K562 (cell line): ENCODE measurements around the gene RARA. TPM values are rescaled to one million over a fixed set of nuclear protein-coding genes. Genes with fewer than 3 reads are reported as not detected.

Experiments
- CBX3 ChIP-seq, 2 experiments: IDR thresholded peaks; 1 replicate in 1 of 2; 2 replicates in 1 of 2; pipeline ENCODE4 v1.6.1; 2012; ENCODE audit warnings: inconsistent platforms in 2 of 2, low read length in 2 of 2, borderline replicate concordance in 1 of 2, control low read depth in 1 of 2
- ETV1 ChIP-seq: fragments of 450-650 bp; conservative IDR thresholded peaks from 2 replicates; pipeline ENCODE4 v1.6.1; 2016; ENCODE audit warnings: missing genetic modification characterization, control low read depth, low read depth, missing compliant biosample characterization
- ETV5 ChIP-seq: sonication (generic); formaldehyde crosslinking; IDR thresholded peaks from 2 replicates; pipeline ENCODE4 v1.4.0; 2020; ENCODE audit warnings: low read depth, mild to moderate bottlenecking, missing genetic modification reagents
- HLTF ChIP-seq: fragments of 450-650 bp; IDR thresholded peaks from 2 replicates; pipeline ENCODE4 v1.6.1; 2016
- HMBOX1 ChIP-seq: sonication (generic); IDR thresholded peaks from 2 replicates; pipeline ENCODE4 v1.6.1; 2016
- NFYB ChIP-seq: IDR thresholded peaks from 2 replicates; pipeline ENCODE4 v1.6.1; 2011; ENCODE audit warnings: mild to moderate bottlenecking, moderate library complexity; ENCODE audit not compliant: insufficient read length; ENCODE audit errors: extremely low read depth
- PPARD ChIP-seq: fragments of 250-450 bp; sonication (Bioruptor Pico); IDR thresholded peaks from 2 replicates; pipeline ENCODE4 v1.8.0; 2022; ENCODE audit warnings: inconsistent platforms, mild to moderate bottlenecking, moderate library complexity
- RCOR1 ChIP-seq, 2 experiments: IDR thresholded peaks; 2 replicates each; pipeline ENCODE4 v1.6.1; 2012; ENCODE audit warnings: low read depth in 2 of 2, low read length in 2 of 2, borderline replicate concordance in 1 of 2, improper control_type of control experiment in 1 of 2
- RFX7 ChIP-seq: fragments of 250-450 bp; sonication (Bioruptor Pico); IDR thresholded peaks from 2 replicates; pipeline ENCODE4 v1.5.1; 2021; ENCODE audit warnings: mild to moderate bottlenecking
- STAT5A ChIP-seq: IDR thresholded peaks from 2 replicates; pipeline ENCODE4 v1.6.1; 2012; ENCODE audit warnings: low read length, inconsistent platforms, borderline replicate concordance
- TAF7 ChIP-seq: fragments of 450-650 bp; IDR thresholded peaks from 2 replicates; pipeline ENCODE4 v1.6.1; 2016; ENCODE audit warnings: missing genetic modification characterization, missing compliant biosample characterization
- UBTF ChIP-seq, 2 experiments: IDR thresholded peaks; 2 replicates each; pipeline ENCODE4 v1.6.1; 2012; ENCODE audit warnings: improper control_type of control experiment in 2 of 2, low read depth in 2 of 2, low read length in 2 of 2, borderline replicate concordance in 1 of 2
- ZNF311 ChIP-seq: fragments of 250-450 bp; sonication (Bioruptor Pico); IDR thresholded peaks from 2 replicates; pipeline ENCODE4 v1.4.0; 2020; ENCODE audit warnings: mild to moderate bottlenecking, moderate library complexity
- ZNF316 ChIP-seq: fragments of 450-650 bp; IDR thresholded peaks from 2 replicates; pipeline ENCODE4 v1.6.1; 2016
- ZNF324 ChIP-seq: fragments of 250-450 bp; sonication (Bioruptor Pico); IDR thresholded peaks from 2 replicates; pipeline ENCODE4 v1.4.0; 2020; ENCODE audit warnings: mild to moderate bottlenecking
- ZNF395 ChIP-seq: fragments of 200-800 bp; sonication (Bioruptor generic); IDR thresholded peaks from 2 replicates; pipeline ENCODE4 v1.6.1; 2017; ENCODE audit warnings: missing genetic modification characterization, missing compliant biosample characterization
- ZNF830 ChIP-seq: fragments of 250-450 bp; sonication (Bioruptor Pico); IDR thresholded peaks from 2 replicates; pipeline ENCODE4 v1.5.0; 2021; ENCODE audit warnings: mild to moderate bottlenecking
- polyA plus RNA-seq, 8 experiments: library from polyadenylated mRNA; depleted of rRNA in 4 of 8; stranded (reverse) in 5 of 8; unstranded in 3 of 8; fragments of >200 nt; fragmentation: Nextera tagmentation in 2 of 8; fragmentation: Illumina TruSeq in 1 of 8; extraction: Ambion mirVana in 2 of 8; extraction: Trizol in 1 of 8; gene quantifications; 2 replicates each; pipeline versions ENCODE4 v1.2.1 to v1.2.3, GENCODE V29; 2011 to 2014; ENCODE audit warnings: inconsistent platforms in 1 of 8, missing spikeins in 1 of 8
- total RNA-seq, 7 experiments: library from RNA; depleted of rRNA in 6 of 7; stranded (reverse); fragments of >200 nt in 6 of 7; fragmentation: Illumina TruSeq in 2 of 7; extraction: Trizol in 2 of 7; gene quantifications; 2 replicates each; pipeline versions ENCODE4 v1.2.1 to v1.2.3, GENCODE V29; 2011 to 2021; ENCODE audit warnings: low replicate concordance in 1 of 7
- TF ChIP-seq, protein P1 (sequence below), 2 experiments: IDR thresholded peaks in 1 of 2; conservative IDR thresholded peaks in 1 of 2; 2 replicates each; pipeline ENCODE4 v1.6.1; 2016; ENCODE audit warnings: low read depth in 2 of 2, mild to moderate bottlenecking in 1 of 2, missing compliant biosample characterization in 1 of 2, missing genetic modification characterization in 1 of 2, moderate library complexity in 1 of 2

Gene RARA
- total and polyA plus RNA-seq, 9 of the 15 experiments (the other 6 are each of a cell fraction or from before 2014, with no cell fraction given) = 0.10 to 28.0 (median 7.9) TPM

DNA sequence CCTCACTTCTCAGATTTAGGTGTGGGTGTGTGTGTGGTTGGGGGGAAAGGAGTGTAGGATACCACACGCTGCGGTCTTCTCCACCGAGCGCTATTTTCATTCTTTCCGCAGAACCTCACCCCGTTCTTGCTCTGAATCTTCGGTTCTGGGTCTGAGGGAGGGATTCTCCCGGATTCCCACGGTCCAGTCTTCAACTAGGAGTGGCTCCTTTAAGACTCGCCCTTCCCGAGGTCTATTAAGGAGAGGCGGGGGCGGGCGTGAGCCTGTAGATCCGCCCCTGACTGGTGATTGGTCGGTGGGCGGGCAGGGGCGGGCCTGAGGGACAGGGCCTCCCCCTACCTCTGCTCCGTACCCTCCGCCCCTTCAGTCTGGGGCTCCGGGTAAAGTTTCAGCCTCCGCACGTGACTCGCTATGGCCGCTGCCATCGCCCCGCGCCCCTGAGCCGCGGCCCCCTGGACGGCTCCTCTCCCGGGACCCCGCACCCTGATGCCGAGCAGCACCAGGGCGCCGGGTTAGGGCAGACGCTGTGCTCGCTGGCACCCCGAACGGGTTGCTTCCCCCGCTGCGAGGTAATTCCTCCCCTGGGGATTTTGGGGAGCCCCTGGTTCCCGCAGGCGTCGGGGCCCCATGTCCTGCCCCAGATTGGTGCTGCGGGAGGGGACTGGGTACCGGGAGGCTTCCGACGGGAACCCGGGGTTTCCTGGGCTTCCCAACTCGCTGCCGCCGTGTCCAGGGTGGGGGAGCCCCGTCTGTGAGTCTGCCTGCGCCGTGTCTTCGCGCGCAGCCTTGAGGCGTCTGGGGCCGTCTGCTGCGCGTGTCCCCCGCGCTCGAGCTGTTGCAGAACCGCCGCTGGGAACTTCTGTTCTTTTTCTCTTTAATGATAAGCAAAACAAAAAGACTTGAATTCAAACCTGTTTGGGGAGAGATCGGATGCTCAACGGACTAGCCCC lies 9.2 kb downstream of the RARA start (continued):
- TF ChIP-seq UBTF (IDR thresholded peaks at IDR 0.05; ENCODE audit: borderline replicate concordance in 1 of 2, low read depth in 2 of 2, low read length in 2 of 2) (no peak), ZNF395 (CRISPR knock-in tag) (no peak), ZNF830 (CRISPR knock-in tag) (no peak), HLTF (no peak), STAT5A (no peak), PPARD (no peak), ZNF316 (no peak), ETV1 (no peak), ZNF324 (CRISPR knock-in tag) (no peak), RFX7 (no peak), CBX3 (IDR thresholded peaks at IDR 0.05; ENCODE audit: borderline replicate concordance in 1 of 2, low read length in 2 of 2) (no peak), HMBOX1 (no peak), TAF7 (no peak), ETV5 (CRISPR knock-in tag) (no peak), RCOR1 (IDR thresholded peaks at IDR 0.05; ENCODE audit: borderline replicate concordance in 1 of 2, low read depth in 2 of 2, low read length in 2 of 2) (no peak), NFYB (peak; percentile 88), ZNF311 (no peak)
- TF ChIP-seq, protein P1, sequence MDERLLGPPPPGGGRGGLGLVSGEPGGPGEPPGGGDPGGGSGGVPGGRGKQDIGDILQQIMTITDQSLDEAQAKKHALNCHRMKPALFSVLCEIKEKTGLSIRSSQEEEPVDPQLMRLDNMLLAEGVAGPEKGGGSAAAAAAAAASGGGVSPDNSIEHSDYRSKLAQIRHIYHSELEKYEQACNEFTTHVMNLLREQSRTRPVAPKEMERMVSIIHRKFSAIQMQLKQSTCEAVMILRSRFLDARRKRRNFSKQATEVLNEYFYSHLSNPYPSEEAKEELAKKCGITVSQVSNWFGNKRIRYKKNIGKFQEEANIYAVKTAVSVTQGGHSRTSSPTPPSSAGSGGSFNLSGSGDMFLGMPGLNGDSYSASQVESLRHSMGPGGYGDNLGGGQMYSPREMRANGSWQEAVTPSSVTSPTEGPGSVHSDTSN (CRISPR knock-in tag; IDR thresholded peaks at IDR 0.05; ENCODE audit: low read depth) = no peak
- TF ChIP-seq, protein P1 (tag; conservative IDR thresholded peaks at IDR 0.05; ENCODE audit: low read depth) = no peak
